Trophoblast cell (in vitro differentiated cells and primary cell): ENCODE measurements around the gene TMEM185A.
"Not testable (repeated sequence)": the region's sequence is repeated elsewhere in the genome, so short reads cannot be mapped to it uniquely, and the experiment has no call there.

Source experiments
- DNase-seq, 2 donors: peaks; one replicate each; pipeline ENCODE4 v3.0.0-alpha.2; 2016
- H2AFZ ChIP-seq: 2 replicates; pipeline ENCODE4 v1.6.1; 2013; ENCODE audit warnings: low read length, moderate library complexity, mild to moderate bottlenecking; ENCODE audit not compliant: insufficient read depth, poor library complexity
- H2AK5ac ChIP-seq: 2 replicates; pipeline ENCODE4 v1.6.1; 2013; ENCODE audit warnings: mild to moderate bottlenecking, low read length
- H2BK120ac ChIP-seq: 2 replicates; pipeline ENCODE4 v1.6.1; 2013; ENCODE audit warnings: low read length, mild to moderate bottlenecking, moderate library complexity; ENCODE audit not compliant: insufficient read depth, poor library complexity
- H2BK12ac ChIP-seq: 2 replicates; pipeline ENCODE4 v1.6.1; 2013; ENCODE audit warnings: mild to moderate bottlenecking, low read length, moderate library complexity
- H2BK5ac ChIP-seq: 2 replicates; pipeline ENCODE4 v1.6.1; 2013; ENCODE audit warnings: low read length, low read depth, moderate library complexity, mild to moderate bottlenecking; ENCODE audit not compliant: poor library complexity
- H3K14ac ChIP-seq: 2 replicates; pipeline ENCODE4 v1.6.1; 2013; ENCODE audit warnings: mild to moderate bottlenecking, low read length
- H3K18ac ChIP-seq: 2 replicates; pipeline ENCODE4 v1.6.1; 2013; ENCODE audit warnings: mild to moderate bottlenecking, low read length
- H3K23ac ChIP-seq: 2 replicates; pipeline ENCODE4 v1.6.1; 2013; ENCODE audit warnings: low read length
- H3K27ac ChIP-seq: 2 replicates; pipeline ENCODE4 v1.5.1; 2013; ENCODE audit warnings: low read depth, mild to moderate bottlenecking, inconsistent platforms, low read length, moderate library complexity
- H3K27me3 ChIP-seq: 2 replicates; pipeline ENCODE4 v1.6.1; 2013; ENCODE audit warnings: inconsistent platforms, mild to moderate bottlenecking, low read length, moderate library complexity; ENCODE audit not compliant: insufficient read depth
- H3K36me3 ChIP-seq, 2 experiments: 1 replicate in 1 of 2; 2 replicates in 1 of 2; pipeline ENCODE4 v1.6.1; 2013; ENCODE audit warnings: low read length in 2 of 2, mild to moderate bottlenecking in 2 of 2, moderate library complexity in 1 of 2; ENCODE audit not compliant: insufficient read depth in 2 of 2, control insufficient read depth in 1 of 2
- H3K4ac ChIP-seq: 2 replicates; pipeline ENCODE4 v1.6.1; 2013; ENCODE audit warnings: low read depth, mild to moderate bottlenecking, low read length, moderate library complexity
- H3K4me1 ChIP-seq, 2 experiments: 1 replicate in 1 of 2; 2 replicates in 1 of 2; pipeline ENCODE4 v1.6.1; 2013; ENCODE audit warnings: low read length in 2 of 2, mild to moderate bottlenecking in 2 of 2, moderate library complexity in 1 of 2; ENCODE audit not compliant: insufficient read depth in 2 of 2, control insufficient read depth in 1 of 2
- H3K4me2 ChIP-seq: 2 replicates; pipeline ENCODE4 v1.6.1; 2013; ENCODE audit warnings: inconsistent platforms, mild to moderate bottlenecking, low read length, moderate library complexity
- H3K4me3 ChIP-seq: 2 replicates; pipeline ENCODE4 v1.5.1; 2013; ENCODE audit warnings: mild to moderate bottlenecking, low read depth, low read length, inconsistent platforms
- H3K79me1 ChIP-seq: one replicate; pipeline ENCODE4 v1.6.1; 2013; ENCODE audit warnings: low read length
- H3K79me2 ChIP-seq: 2 replicates; pipeline ENCODE4 v1.6.1; 2013; ENCODE audit warnings: low read length, mild to moderate bottlenecking; ENCODE audit not compliant: control insufficient read depth, insufficient read depth, poor library complexity
- H3K9ac ChIP-seq: 2 replicates; pipeline ENCODE4 v1.6.1; 2013; ENCODE audit warnings: mild to moderate bottlenecking, low read length
- H3K9me3 ChIP-seq: 2 replicates; pipeline ENCODE4 v1.6.1; 2013; ENCODE audit warnings: low read depth, mild to moderate bottlenecking, control low read depth, inconsistent platforms, low read length; ENCODE audit not compliant: insufficient read depth
- H4K12ac ChIP-seq: 2 replicates; pipeline ENCODE4 v1.6.1; 2013; ENCODE audit warnings: low read depth, mild to moderate bottlenecking, low read length, moderate library complexity
- H4K8ac ChIP-seq: 2 replicates; pipeline ENCODE4 v1.6.1; 2013; ENCODE audit warnings: low read depth, mild to moderate bottlenecking, low read length, moderate library complexity
- H4K91ac ChIP-seq: one replicate; pipeline ENCODE4 v1.6.1; 2013; ENCODE audit warnings: low read depth, mild to moderate bottlenecking, low read length, moderate library complexity
- WGBS: extraction: QIAGEN DNeasy Blood & Tissue Kit; methylation state at CpG from one replicate; pipeline ENCODE4 v1.1.7; 2013; ENCODE audit warnings: missing lambda C conversion rate; ENCODE audit not compliant: insufficient read length, insufficient coverage; ENCODE audit errors: extremely low coverage; 5-methylcytosine and 5-hydroxymethylcytosine counted together

TMEM185A gene

DNA sequence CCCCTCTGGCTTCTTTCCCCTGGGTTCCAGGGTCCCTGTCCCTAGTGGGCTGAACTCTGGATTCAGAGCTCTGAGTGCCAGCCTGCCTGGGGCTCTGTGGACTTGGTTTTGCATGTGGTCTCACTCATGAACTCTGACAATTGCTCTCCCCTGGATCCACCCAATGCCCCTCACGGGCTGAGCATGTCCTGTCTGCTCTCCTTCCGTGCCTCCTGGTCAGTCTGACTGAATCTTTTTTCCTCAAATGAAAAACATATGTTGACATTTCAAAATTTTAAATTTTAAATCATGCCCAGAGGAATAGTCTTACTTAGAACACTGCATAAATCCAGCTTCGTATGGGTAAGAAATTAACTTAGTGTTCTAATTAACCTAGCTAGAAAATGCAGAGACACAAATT, 43.5 kb upstream of the TMEM185A start:
- not testable (repeated sequence) for H4K91ac ChIP-seq, H2BK5ac ChIP-seq, H3K4me3 ChIP-seq, DNase-seq, H3K79me2 ChIP-seq, H3K36me3 ChIP-seq, H4K12ac ChIP-seq, H3K14ac ChIP-seq, H3K23ac ChIP-seq, H2BK120ac ChIP-seq, H4K8ac ChIP-seq, H2AK5ac ChIP-seq, H2BK12ac ChIP-seq, H3K27me3 ChIP-seq, H3K9ac ChIP-seq, H3K18ac ChIP-seq, H3K79me1 ChIP-seq, H3K4me2 ChIP-seq, H3K4me1 ChIP-seq, H3K27ac ChIP-seq, H2AFZ ChIP-seq, H3K9me3 ChIP-seq, H3K4ac ChIP-seq
- WGBS = no CpG with 5 or more reads among the region's 3 CpGs

DNA sequence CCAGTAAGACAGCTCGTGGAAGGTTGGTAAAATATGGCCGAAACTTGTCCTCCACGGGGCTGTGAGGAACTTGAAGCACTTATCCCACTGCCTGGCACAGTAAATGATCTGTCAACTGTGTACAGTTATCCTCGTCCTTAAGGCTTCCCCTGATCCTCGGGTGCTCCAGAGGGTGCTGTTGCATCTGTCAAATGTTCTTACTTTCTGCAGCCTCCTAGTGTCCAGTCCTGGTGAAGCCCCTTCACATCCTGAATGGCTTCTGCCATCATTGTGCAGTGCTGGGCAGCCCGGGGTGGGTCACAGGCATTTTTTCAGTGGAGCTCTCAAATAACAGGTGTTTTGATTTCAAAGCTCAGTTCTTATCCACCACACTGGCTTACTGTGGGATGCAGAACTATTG, 29.0 kb upstream of the TMEM185A start:
- H4K12ac ChIP-seq, H3K4me3 ChIP-seq, H3K4me1 ChIP-seq, H3K79me2 ChIP-seq, H3K18ac ChIP-seq, H2AK5ac ChIP-seq, H3K23ac ChIP-seq, H3K14ac ChIP-seq, H2BK120ac ChIP-seq, H3K36me3 ChIP-seq, H3K9me3 ChIP-seq, H3K79me1 ChIP-seq, H4K8ac ChIP-seq, H4K91ac ChIP-seq, H2BK5ac ChIP-seq, H3K27ac ChIP-seq, H2AFZ ChIP-seq, H3K9ac ChIP-seq, DNase-seq, H3K4ac ChIP-seq, H3K27me3 ChIP-seq, H3K4me2 ChIP-seq, H2BK12ac ChIP-seq: not testable (repeated sequence)
- no CpG with 5 or more reads among the region's 6 CpGs for WGBS

DNA sequence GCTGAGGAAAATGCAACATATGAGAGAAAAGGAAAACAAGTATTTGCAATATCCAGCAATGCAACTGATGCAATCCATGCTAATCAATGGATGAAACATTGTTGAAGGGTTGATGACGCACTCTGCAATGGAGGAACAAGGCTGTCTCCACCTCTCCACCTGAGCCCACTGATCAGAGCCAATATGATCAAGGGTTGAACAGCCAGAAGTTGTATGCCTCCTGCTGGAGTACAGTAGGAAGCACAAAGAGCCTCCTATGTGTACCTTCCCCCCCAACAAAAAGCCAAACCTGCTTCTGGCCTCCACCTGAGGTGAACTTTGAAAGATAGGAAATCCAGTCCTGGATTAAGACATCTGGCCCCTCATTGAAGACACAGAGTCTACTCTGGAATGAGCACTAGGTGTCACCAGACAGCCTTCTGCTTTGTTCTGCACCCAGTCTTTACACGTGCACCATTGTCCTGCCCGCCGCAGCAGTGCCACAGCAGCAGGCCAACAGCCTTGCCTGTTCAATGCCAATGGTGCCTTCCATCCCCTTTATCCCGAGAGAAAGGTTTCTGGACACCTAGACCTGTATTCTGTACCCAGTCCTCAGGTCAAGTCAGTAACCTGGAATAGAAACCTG, 24.8 kb upstream of the TMEM185A start:
- not testable (repeated sequence) for H4K8ac ChIP-seq, H2BK120ac ChIP-seq, H3K18ac ChIP-seq, DNase-seq, H3K14ac ChIP-seq, H2BK5ac ChIP-seq, H3K23ac ChIP-seq, H4K91ac ChIP-seq, H3K79me2 ChIP-seq, H4K12ac ChIP-seq, H3K4me1 ChIP-seq, H3K27ac ChIP-seq, H3K4me3 ChIP-seq, H2AFZ ChIP-seq, H3K27me3 ChIP-seq, H2AK5ac ChIP-seq, H3K79me1 ChIP-seq, H3K9me3 ChIP-seq, H3K4ac ChIP-seq, H2BK12ac ChIP-seq, H3K4me2 ChIP-seq, H3K36me3 ChIP-seq, H3K9ac ChIP-seq
- WGBS = no CpG with 5 or more reads among the region's 5 CpGs

DNA sequence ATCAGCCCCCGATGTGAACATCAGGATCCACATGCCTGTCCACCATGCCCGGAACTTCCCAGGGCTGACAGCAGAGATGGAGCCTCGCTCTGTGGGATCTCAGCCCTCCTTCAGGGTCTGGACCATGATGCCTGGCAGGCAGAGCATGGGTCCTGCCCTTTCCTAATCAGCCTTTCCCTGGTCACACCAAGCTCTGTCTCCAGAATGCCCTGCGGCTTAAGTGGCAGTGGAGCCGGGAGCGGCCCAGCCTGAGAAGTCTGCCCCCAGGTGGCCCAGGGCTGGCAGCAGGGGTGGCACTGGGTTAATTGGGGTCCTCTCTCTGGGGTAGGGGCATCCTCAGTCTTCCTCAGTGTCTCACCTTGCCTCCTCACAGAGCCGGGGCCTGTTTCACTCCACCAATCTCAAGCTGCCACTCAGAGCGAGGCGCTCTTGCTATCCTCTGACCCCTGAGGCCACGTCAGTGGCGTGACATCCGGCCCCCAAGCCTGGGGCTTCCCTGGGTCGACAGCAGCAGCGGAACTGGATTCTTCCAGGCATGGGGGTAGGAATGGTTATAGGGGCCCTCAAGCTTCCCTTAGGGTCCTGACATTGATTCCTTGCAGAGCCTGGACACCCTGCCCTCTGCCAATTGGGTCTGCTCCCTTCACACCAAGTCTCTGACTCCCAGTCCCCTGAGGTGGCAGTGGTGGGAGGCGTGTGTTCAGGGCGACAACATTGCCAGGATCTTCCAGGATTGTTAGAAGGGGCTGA, 20.8 kb upstream of the TMEM185A start:
- Histone ChIP-seq H3K79me1 (no peaks in the 10 kb centered on the region), H3K9ac (no peak overlapping the region), H3K14ac (no peak overlapping the region), H3K4me1 (no peaks in the 10 kb centered on the region), H3K79me2 (no peaks in the 10 kb centered on the region), H4K8ac (no peak overlapping the region), H4K91ac (no peak overlapping the region), H3K4ac (no peak overlapping the region), H2AK5ac (no peak overlapping the region), H3K9me3 (no peaks in the 10 kb centered on the region), H3K4me2 (no peak overlapping the region), H2BK5ac (no peak overlapping the region), H3K18ac (no peak overlapping the region), H3K23ac (no peak overlapping the region), H3K36me3 (no peaks in the 10 kb centered on the region), H2AFZ (no peak overlapping the region), H4K12ac (no peak overlapping the region), H3K27ac (no peak overlapping the region), H2BK12ac (no peak overlapping the region), H2BK120ac (no peak overlapping the region), H3K27me3 (no peaks in the 10 kb centered on the region), H3K4me3 (no peak overlapping the region)
- DNase-seq = no peak
- WGBS = no CpG with 5 or more reads among the region's 16 CpGs
